Left ventricle myocardium inferior (tissue), 1 donor: Measurements from ENCODE around the gene ATXN7L1. TPM values are rescaled to one million over a fixed set of nuclear protein-coding genes. Genes with fewer than 3 reads are reported as not detected.
A peak's percentile ranks its signal among the peaks of the same experiment; 100 is the strongest.

ENCODE experiments used
- DNase-seq: peaks from one replicate; pipeline ENCODE4 v3.0.0-alpha.2; 2020
- H3K27ac ChIP-seq: fragments of 200-600 bp; replicated peaks from 2 replicates; pipeline ENCODE4 v1.8.0; 2021
- H3K27me3 ChIP-seq: fragments of 200-600 bp; 2 replicates; pipeline ENCODE4 v1.8.0; 2021; ENCODE audit warnings: low read depth
- H3K36me3 ChIP-seq: fragments of 200-600 bp; 2 replicates; pipeline ENCODE4 v1.8.0; 2021
- H3K4me1 ChIP-seq: fragments of 200-600 bp; 2 replicates; pipeline ENCODE4 v1.8.0; 2021
- H3K4me3 ChIP-seq: fragments of 200-600 bp; 2 replicates; pipeline ENCODE4 v1.8.0; 2021; ENCODE audit warnings: mild to moderate bottlenecking, moderate library complexity
- H3K9me3 ChIP-seq: fragments of 200-600 bp; replicated peaks from 2 replicates; pipeline ENCODE4 v1.8.0; 2021
- intact Hi-C: fragments of 100-400 bp; cut with micrococcal nuclease; formaldehyde crosslinking; loops from one replicate; pipeline ENCODE4 v1.11.0; 2022
- total RNA-seq: library from RNA; stranded (reverse); fragmentation: NEBNext Ultra II Directional; extraction: Animal tissue kit (Norgen Biotek cat#: 25700); gene quantifications from one replicate; pipeline ENCODE4 v1.2.1, GENCODE V29; 2021
- TF ChIP-seq, protein P1 (sequence below): fragments of 200-600 bp; IDR thresholded peaks from 2 replicates; pipeline ENCODE4 v1.8.0; 2021; ENCODE audit warnings: antibody characterized with exemption, mild to moderate bottlenecking, borderline replicate concordance
- donor health status: DM: no; HTN: yes; CAD: no; lungs with severe emphysema.

The ATXN7L1 gene
- total RNA-seq, 1 donor from 2014 or later: 6.2 TPM

DNA sequence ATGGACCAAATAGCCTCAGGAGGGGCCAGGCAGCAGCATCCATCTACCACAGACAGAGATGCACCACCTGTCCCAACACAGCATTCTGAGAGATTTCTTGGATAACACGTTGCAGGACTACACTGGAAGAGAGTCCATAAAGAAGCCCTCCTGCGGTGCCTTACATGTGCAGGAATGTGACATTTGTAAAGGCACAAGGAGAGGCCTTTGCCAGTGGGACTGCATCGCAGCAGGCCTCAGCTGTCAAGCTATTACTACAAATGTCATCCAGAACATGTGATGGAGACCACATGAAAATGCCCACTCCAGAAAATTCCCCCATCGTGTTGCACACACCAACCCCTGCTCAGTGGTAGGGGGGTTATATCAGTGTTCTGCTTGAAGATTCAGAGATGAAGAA is 77.4 kb downstream of the ATXN7L1 start:
- Histone ChIP-seq H3K36me3 (no peaks in the 10 kb centered on the region), H3K4me3 (no peak overlapping the region), H3K27ac (no peak overlapping the region), H3K27me3 (no peaks in the 10 kb centered on the region), H3K9me3 (no peaks in the 10 kb centered on the region), H3K4me1 (peaks cover 41% of the 10 kb centered on the region)
- TF ChIP-seq, protein P1, sequence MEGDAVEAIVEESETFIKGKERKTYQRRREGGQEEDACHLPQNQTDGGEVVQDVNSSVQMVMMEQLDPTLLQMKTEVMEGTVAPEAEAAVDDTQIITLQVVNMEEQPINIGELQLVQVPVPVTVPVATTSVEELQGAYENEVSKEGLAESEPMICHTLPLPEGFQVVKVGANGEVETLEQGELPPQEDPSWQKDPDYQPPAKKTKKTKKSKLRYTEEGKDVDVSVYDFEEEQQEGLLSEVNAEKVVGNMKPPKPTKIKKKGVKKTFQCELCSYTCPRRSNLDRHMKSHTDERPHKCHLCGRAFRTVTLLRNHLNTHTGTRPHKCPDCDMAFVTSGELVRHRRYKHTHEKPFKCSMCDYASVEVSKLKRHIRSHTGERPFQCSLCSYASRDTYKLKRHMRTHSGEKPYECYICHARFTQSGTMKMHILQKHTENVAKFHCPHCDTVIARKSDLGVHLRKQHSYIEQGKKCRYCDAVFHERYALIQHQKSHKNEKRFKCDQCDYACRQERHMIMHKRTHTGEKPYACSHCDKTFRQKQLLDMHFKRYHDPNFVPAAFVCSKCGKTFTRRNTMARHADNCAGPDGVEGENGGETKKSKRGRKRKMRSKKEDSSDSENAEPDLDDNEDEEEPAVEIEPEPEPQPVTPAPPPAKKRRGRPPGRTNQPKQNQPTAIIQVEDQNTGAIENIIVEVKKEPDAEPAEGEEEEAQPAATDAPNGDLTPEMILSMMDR: no peak
- no peak for DNase-seq
- intact Hi-C loops: no loop called here

DNA sequence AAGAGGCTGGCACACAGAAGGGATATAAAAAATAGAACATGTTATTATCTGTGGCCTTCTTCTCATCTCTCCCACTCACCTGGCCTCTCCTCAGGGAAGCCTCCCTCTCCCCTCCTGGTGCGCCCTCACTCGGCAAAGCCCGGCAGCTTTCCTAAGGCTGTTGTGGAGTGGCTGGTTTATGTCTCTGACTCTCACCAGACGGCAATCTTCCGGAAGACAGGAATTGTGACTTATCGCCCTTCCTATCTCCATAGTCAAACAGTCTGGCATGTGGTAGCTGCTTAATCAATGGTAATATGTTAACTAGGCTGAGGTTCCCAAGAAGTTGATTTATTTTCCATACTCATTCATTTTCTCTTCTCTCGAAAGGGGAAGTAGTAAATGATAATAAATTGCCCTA is 78.7 kb downstream of the ATXN7L1 start:
- intact Hi-C loops: no loop called here
- TF ChIP-seq, protein P1: no peak
- no peak overlapping the region for H3K4me3 ChIP-seq
- H3K36me3 ChIP-seq: no peaks in the 10 kb centered on the region
- no peak for DNase-seq
- H3K4me1 ChIP-seq: peaks cover 41% of the 10 kb centered on the region
- H3K27me3 ChIP-seq: no peaks in the 10 kb centered on the region
- H3K9me3 ChIP-seq: no peaks in the 10 kb centered on the region
- H3K27ac ChIP-seq: no peak overlapping the region

DNA sequence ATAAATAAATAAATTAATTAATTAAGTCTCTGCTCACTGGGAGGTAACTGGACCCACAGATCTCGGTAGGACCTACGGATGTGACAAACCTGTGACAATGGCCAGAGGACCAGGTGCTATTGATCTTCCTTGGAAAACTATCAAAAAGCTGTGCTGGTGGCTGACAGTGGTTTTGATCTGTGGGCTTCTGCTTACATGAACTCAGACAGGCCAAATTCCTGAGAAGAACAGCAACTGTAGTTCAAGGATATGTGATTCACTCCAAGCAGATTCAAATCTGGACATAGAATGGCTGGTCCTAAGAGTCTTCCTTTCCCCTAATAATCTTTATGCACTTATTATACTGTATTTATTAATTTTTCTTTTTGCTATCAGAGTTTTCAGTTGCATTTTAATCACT is 80.0 kb downstream of the ATXN7L1 start:
- Histone ChIP-seq H3K9me3 (no peaks in the 10 kb centered on the region), H3K27ac (no peak overlapping the region), H3K4me1 (peaks cover 41% of the 10 kb centered on the region), H3K27me3 (no peaks in the 10 kb centered on the region), H3K4me3 (no peak overlapping the region), H3K36me3 (no peaks in the 10 kb centered on the region)
- no peak for DNase-seq
- intact Hi-C loops: no loop called here
- TF ChIP-seq, protein P1: no peak

DNA sequence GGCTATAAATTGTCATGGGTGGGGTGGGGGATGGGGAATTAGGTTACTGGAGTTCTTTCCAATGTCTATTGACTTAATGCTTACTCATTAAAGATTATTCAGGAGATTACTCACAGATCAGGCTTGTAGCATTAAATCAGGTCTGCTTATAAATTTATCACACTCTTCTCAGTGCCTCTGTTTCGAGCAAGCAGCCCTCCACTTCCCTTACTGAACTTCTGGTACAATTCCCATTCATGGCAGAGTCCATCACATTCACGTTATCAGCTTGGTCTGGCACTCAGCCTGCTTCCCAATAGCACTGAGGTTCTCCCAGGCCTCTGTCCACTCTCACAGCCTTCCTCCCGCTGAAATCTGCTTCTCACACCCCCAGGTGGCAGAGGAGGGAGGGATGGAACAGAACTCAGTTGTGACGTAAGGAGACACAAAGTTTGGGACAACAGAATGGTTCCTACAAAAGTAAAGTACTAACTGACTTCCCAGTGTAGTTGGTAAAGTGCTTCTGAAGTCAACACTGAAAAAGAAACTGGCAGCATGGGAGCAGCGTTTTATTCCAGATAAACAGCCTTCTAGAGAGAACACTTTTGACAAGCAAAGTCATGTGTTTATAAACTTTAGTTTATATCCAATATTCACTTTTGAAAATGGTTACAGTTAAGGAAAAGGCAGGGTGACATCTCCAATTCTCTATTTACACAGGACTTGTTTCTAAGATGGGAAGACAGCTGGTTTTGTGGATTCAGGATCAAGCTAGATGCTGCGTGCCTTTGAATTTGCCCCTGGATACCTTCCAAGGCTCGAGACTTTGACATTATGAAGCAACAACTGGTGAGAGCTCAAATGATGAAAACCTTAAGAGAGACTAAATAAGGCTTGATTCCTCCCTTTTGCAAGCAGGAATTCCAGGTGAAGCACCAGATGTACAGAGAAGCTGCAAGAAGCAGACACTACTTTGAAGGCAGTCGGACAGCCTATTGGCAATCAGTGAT is 81.4 kb downstream of the ATXN7L1 start:
- intact Hi-C loops: no loop called here
- no peaks in the 10 kb centered on the region for H3K36me3 ChIP-seq
- no peaks in the 10 kb centered on the region for H3K9me3 ChIP-seq
- TF ChIP-seq, protein P1: no peak
- H3K4me1 ChIP-seq: peaks cover 33% of the 10 kb centered on the region
- H3K4me3 ChIP-seq: no peak overlapping the region
- H3K27me3 ChIP-seq: no peaks in the 10 kb centered on the region
- peak overlapping the region; percentile 57 for H3K27ac ChIP-seq
- DNase-seq: peak; percentile 48

DNA sequence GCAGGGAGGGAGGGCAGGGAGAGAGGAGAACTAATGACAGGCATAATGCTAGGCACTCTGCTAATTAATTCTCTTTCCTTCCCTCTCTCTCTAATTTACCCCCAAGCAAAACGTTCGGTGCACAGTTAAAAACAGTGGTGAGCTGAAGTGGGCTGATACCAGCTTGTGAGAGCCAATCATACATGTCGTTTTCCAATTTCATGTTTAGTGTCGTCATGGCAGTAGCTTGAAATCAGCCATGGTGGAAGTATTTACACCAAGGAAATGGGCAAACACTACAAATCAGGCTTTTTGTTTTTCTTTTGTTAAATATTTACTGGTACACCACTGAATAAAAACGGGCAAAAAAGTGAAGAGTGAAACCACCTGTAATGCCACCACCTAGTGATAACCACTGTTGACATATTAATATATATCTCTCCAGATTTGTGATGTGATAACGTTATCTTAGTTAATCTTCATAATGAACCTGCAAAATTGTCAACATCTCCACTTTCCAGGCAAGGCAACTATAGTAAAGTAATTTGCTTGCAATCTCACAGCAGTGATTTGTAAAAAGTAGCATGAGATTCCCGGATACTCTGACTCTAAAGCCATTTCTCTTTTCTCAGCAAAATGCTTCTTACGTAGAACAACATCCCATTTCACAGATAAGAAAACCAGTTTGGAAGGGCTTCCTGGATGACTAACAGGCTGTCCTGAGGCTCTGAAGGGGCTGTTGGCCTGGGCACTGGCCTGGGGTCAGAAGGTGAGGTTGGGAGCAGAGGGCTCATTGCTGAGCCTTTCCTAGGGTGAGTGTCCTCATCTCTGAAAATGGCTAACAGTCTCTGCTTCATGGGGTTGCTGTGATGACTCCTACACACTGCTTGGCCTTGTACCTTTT is 83.7 kb downstream of the ATXN7L1 start:
- H3K9me3 ChIP-seq: no peaks in the 10 kb centered on the region
- H3K4me3 ChIP-seq: no peak overlapping the region
- TF ChIP-seq, protein P1: no peak
- peaks cover 9% of the 10 kb centered on the region for H3K36me3 ChIP-seq
- peaks cover 21% of the 10 kb centered on the region for H3K4me1 ChIP-seq
- no peaks in the 10 kb centered on the region for H3K27me3 ChIP-seq
- DNase-seq: no peak
- intact Hi-C loops: no loop called here
- no peak overlapping the region for H3K27ac ChIP-seq
